Fibroblast of villous mesenchyme (primary cell): ENCODE data around the gene PRDM15. TPM values are rescaled to one million over a fixed set of nuclear protein-coding genes. Genes with fewer than 3 reads are reported as not detected.

Source experiments
- DNase-seq: peaks from one replicate; pipeline ENCODE4 v3.0.0-alpha.2; 2010; ENCODE audit warnings: low read depth
- H3K4me3 ChIP-seq: 2 replicates; pipeline ENCODE4 v1.5.1; 2011; ENCODE audit warnings: low read depth, mild to moderate bottlenecking, low read length
- CTCF ChIP-seq: IDR thresholded peaks from 2 replicates; pipeline ENCODE4 v1.5.1; 2012; ENCODE audit warnings: low read depth, mild to moderate bottlenecking, low read length; ENCODE audit not compliant: insufficient read depth
- total RNA-seq: library from RNA; depleted of rRNA; stranded (reverse); fragments of >200 nt; gene quantifications from 2 replicates; pipeline ENCODE4 v1.2.3, GENCODE V29; 2012

PRDM15 gene
- total RNA-seq, 1 donor, result 5.2 TPM

GRCh38 chr21:41918561-41919358 lies 39.6 kb upstream of the PRDM15 start:
- DNase-seq, result no peak
- no peak for TF ChIP-seq CTCF
- no peak overlapping the region for H3K4me3 ChIP-seq

DNA sequence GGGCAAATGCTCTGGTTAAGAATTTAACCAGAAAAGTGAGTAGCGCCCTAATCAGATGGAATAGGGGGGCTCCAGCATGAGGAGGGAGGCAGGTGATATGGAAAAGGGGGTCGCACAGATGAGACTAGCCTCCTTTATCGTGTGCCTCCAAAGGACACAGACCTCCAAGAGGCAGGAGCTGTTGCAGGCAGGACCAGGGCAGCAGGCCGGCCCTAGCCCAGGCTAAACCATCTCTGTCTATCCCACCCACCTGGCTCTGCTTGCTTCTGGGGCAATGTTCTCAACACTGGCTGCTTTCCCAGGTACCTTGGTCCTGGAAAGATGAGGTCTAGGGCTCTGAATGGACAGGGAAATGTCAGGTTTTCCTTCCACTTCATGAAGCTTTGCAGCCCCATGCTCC lies 38.4 kb upstream of the PRDM15 start:
- no peak overlapping the region for H3K4me3 ChIP-seq
- no peak for TF ChIP-seq CTCF
- DNase-seq, result no peak

- H3K4me3 ChIP-seq, result no peak overlapping the region
- no peak for TF ChIP-seq CTCF
- no peak for DNase-seq
Observed at GRCh38 chr21:41916888-41917433, 37.8 kb upstream of the PRDM15 start.

DNA sequence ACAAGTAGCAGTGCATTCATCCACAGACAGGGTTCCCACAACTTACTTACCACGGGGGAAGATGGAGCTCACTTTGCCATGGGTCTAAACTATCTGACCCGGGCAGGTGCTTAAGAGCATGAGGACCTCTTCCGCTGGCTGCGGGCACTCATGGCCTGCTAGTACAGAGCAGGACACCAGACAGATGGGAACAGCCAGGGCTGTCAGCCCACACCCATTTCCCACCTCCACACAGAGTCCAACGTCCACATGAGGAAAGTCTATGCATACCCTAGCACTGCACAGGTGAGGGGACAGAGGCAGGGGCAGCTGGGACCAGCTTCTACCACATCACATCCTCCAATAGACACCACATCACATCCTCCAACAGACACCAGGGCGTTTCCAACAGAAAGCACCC lies 35.8 kb upstream of the PRDM15 start:
- TF ChIP-seq CTCF, result no peak
- no peak overlapping the region for H3K4me3 ChIP-seq
- DNase-seq, result no peak

DNA sequence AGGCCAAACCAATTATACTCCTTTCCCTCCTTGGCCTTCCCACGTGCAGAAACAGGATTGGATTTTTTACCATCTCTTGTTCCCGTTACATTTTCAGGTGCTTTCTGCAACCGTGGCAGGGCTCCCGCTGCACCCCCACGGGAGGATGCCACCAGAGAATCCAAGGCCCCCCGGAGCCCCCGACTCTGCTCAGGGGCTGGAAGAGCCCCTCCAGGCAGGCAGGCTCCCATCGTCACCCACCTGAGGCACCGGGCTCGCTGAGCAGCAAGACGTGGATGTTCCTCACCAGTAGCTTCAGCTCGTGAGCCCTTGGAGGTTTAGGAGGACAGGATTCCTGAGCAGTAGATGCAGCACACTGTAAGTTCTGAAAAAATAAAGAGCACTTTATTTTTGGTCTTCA lies 35.2 kb upstream of the PRDM15 start:
- no peak for TF ChIP-seq CTCF
- no peak overlapping the region for H3K4me3 ChIP-seq
- no peak for DNase-seq

DNA sequence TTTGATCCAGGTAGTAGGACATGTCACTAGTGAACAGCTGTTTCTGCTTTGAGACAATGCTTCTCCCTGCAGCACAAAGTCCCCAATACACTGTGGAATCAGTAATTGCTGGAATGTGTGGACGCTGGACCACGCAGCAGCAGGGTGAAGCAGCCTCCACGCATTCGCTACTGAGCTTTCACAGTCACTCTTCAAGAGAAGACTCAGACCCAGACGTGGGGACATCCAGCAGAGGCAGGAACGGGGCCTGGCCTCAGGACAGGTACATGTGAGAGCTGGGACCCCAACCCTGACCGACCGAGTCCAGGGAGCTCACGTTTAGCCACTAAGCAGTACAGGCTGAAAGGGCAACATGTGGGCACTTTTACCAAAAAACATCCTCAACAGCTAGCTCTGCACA lies 34.1 kb upstream of the PRDM15 start:
- H3K4me3 ChIP-seq, result no peak overlapping the region
- DNase-seq, result no peak
- TF ChIP-seq CTCF, result no peak
